HG03571 (cell line): ENCODE data around the gene PTX4.

Experiments used
- ATAC-seq: cut with Tn5 transposase; IDR thresholded peaks from one replicate; pipeline ENCODE4 v1.9.1; 2021; ENCODE audit not compliant: unreplicated experiment

Gene PTX4

DNA sequence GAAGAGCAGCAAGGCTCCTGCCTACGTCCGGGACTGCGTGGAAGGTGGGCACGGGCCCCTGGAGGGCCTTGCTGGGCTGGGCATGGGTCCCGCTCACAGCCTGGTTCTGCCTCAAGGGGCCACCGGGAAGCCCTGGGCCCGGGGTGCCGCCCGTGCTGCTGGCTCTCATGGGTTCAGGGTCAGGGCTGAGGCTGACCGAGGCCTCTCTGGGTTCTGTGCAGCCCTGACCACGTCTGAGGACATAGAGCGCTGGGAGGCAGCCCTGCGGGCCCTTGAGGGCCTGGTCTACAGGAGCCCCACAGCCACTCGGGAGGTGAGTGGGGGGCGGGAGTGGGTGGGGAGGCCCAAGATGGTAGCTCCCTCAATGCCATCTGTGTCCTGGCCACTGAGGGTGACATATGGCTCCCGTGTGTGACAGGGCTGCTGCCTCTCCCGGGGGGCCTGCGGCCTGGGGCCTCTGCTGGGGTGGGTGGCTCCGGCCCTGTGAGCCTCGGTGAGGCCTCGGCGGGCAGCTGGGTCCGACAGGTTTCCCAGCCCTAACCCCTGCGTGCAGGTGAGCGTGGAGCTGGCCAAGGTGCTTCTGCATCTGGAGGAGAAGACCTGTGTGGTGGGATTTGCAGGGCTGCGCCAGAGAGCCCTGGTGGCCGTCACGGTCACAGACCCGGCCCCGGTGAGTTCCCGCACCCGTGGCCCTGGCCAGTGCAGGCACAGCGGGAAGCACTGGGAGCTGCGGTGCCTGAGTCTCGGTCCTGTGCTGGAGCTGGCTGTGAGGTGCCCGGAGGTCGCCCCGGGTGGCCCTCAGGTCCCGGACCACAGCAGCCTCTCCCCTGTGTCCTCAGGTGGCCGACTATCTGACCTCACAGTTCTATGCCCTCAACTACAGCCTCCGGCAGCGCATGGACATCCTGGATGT lies 13.6 kb upstream of the PTX4 start:
- ATAC-seq: no peak

DNA sequence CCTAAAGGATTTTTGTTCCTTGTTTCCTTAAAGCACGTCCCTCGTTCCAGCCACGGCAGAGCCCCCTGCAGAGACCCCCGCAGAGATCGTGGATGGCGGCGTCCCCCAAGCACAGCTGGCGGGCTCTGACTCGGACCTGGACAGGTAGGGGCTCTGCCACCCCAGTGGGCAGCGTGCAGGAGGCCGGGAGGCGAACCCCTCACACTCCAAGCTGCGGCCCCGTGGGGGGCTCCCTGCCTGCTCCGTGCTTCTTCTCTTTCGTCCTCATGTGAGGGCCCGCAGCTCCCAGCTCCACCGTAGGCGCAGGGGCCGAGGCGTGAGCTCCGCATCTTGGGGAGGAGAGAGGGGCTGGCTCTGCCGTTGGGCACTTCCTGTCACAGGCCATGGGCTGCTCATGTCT lies 12.9 kb upstream of the PTX4 start:
- no peak for ATAC-seq

DNA sequence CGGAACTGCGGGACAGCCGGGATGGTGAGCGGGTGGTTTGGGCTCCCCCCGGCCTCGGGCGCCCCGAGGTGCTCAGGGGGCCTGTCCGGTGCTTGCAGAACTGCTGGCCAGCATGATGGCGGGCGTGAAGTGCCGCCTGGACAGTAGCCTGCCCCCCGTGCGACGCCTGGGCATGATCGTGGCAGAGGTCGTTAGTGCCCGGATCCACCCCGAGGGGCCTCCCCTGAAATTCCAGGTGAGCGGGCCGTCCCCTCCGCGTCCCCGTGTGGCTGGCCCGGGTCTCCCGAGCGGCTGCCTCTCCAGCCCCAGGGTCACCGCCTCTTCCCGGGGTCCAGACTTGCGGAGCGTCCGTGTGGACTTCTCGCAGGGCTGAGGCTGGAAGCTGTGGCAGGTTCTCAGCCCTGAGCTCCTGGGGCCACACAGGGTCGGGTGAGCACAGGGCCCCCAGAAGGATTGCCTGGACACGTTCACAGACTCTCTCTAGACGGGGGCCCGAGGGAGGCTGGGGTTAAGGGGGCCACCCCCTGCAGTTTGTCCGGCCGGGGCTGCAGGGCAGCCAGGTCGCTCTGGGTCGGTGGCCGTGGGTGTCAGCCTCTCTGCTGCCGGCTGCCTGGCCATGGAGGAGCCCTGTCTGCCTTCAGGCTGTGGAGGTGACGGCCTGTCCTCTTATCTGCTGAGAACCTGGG lies 11.9 kb upstream of the PTX4 start:
- ATAC-seq: no peak

DNA sequence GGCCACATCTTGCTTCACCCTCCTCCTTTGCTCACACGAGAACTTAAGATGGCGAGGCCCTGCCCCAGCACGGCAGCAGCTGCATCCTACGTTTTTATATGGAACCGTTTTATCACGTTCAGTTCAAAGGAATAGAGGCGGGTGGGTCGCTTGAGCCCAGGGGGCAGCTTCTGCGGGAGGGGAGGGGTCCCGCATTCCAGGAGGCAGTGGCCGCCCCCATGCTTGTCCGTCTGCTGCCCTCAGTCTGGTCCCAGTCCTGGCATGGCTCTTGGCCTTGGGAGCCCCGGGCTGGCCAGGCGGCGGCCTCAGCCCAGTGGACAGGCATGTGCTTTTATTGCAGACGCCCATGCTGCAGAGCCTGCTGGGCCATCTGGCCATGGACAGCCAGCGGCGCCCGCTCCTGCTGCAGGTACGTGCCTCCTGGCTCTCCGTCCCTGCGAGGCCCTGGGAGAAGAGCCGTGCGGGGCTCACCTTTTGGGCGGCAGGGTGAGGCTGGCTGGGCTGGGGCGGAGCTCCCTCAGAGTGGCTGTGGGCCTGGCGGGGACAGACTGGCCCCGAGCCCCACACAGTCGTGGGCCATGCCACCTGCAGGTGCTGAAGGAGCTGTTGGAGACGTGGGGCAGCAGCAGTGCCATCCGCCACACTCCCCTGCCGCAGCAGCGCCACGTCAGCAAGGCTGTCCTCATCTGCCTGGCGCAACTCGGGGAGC lies 11.2 kb upstream of the PTX4 start:
- no peak for ATAC-seq

DNA sequence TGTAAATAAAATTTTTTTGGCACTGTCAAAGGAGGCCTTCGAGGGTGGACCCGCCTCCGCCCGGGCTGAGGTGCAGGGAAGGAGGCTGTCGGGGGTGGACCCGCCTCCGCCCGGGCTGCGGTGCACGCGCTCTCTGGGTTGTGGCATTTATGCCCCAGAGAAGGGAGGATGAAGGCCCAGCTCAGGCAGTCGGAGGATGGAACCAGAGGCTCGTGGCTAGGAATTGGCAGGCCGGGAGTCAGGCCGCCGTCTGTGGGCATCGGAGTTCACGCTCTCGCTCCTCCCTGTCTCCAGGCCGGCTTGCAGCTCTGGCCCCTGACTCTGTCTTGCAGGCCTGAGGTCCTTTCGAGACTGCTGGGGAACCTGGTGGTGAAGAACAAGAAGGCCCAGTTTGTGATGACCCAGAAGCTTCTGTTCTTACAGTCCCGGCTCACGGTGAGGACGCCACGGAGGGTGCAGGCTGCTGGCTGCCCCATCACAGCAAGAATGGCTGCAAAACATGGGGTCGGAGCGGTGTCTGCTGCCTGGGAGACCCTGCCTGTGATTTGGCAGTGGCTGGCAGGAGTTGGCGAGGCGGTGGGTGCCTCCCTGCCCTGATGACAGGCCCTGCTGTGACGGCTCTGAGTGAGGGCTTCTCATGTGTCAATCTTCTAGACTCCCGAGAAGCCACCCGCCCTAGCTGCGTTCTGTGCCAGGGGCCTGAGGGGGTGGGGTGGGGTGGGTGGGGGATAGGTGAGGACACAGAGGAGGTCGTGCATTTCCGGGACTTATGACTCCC lies 10.3 kb upstream of the PTX4 start:
- ATAC-seq: no peak

DNA sequence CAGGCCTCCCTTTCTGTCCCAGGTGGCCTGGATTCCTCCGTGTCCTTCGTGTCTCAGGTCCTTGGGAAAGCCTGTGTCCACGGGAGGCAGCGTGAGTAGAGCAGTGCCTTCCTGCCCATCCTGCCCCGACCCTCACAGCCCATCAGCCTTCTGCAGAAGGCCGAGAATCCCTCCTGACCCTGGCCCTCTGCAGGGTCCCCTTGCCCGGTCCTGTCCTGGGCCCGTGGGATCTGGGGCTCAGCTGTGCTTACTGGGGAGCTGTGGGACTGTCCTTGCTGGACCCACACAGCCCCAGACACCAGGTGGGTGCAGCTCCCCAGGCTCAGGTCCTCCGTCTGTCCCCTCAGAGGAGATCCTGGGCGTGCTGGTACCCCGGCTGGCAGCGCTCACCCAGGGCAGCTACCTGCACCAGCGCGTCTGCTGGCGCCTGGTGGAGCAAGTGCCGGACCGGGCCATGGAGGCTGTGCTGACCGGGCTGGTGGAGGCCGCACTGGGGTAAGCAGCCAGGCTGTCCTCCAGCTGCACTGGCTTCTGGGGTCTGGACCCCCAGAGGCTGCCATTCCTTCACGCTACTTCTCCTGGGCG lies 8.4 kb upstream of the PTX4 start:
- ATAC-seq: no peak

DNA sequence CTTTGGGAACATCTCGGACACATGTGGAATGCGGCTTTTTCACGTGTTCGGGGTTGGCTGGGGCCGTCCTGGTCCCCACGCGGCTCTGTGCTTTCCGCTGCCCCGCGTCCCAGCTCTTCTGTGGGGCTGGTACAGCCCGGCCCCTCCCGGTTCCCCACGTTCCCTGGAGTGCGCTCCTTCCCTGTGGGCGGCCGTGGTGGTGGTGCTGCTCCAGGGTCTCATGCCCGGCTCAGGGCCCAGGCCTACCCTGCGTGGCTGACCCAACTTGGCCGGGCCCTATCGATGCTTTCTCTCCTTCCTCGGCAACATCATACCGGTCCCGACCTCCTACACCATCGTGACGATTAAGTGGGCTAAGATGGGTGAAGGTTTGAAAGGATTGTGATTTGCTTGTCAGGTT lies 7.7 kb upstream of the PTX4 start:
- ATAC-seq: no peak

DNA sequence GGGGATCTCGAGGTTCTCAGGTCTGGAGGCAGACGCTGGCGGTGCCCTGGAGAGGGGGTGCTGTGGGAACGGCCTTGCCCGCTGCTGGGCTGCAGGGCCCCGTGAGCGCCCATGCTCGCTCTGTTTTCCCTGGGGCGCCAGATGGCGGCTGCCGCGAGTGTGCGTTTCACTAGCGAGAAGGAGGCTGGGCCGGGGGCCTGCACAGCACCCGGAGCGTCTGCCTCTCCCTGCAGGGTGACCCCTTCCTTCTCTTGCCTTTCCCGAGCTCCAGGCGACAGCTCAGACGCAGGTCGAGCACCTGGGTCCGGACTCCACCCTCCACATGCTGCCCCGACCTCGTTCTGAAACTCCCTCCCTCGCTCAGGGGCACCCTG lies 7.1 kb upstream of the PTX4 start:
- ATAC-seq: no peak

DNA sequence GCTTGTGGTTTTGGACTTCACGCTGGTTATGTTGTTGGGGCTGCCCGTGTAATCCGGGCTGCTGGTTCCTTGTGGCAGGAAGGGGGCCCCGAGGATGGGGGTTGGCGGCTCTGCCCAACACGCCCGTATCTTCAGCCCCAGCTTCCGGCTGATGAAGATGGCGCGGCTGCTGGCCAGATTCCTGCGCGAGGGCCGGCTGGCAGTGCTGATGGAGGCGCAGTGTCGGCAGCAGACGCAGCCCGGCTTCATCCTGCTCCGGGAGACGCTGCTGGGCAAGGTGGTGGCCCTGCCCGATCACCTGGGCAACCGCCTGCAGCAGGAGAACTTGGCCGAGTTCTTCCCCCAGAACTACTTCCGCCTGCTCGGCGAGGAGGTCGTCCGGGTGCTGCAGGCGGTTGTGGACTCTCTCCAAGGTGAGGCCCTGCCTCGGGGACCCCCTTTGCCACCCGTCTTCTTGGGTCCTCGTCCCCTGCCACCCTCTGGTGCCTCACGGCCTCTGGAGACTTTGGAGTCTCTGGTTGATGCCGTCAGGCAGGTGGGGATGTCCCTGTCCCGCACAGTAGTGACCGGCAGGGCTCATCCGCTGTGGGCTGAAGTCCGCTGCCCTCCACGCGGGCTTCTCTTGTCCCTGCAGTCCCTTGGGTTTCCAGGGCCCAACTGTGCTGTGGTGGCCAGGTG lies 6.6 kb upstream of the PTX4 start:
- ATAC-seq: no peak

DNA sequence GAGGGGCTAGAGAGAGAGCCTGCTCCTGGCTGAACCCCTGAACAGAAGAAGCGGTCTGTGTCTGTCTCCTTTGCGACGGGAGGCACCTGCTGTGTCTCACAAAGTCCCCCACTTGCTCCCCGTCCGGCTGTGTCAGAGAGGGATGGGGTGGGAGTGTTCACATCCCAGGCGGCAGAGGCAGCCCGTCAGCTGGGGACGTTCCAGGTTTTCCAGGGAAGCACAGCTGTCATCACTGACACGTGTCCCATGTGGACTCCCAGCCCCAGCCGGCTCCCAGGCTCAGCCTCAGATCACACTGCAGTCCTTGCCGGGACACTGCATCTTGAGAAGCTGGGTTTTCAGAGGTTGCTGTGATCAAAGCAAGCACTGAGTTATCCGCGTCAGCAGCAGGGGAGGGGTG lies 6.0 kb upstream of the PTX4 start:
- ATAC-seq: no peak

DNA sequence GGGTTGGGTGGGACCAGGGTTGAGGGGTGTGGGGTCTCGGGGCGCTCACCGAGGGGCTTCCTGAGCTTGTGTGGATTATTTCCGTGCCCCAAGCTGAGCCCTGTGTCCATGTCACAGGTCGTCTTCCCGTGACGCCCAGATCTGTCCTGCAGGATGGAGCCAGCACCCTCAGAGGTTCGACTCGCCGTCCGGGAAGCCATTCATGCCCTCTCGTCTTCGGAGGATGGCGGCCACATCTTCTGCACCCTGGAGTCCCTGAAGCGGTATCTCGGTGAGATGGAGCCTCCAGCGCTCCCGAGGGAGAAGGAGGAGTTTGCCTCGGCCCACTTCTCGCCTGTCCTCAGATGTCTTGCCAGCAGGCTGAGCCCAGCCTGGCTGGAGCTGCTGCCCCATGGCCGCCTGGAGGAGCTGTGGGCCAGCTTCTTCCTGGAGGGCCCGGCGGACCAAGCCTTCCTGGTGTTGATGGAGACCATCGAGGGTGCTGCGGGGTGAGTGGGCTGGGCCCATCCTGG lies 5.4 kb upstream of the PTX4 start:
- ATAC-seq: no peak

DNA sequence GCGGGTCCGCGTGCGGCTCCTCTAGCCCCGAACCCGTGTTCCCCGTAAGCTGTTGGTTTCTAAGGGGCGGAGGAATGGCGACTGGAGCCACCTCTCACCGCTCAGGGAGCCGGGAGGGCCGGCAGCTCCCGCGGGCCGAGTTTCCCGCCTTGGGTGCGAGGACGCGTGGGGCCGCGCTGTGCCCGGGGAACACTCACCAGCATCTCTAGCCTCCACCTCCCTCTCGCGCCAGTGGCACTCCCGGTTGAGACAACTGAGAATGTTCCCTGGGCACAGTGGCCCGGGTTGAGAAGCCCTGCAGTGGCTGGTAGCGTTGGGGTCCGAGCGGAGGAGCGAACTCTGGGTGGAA lies 5.0 kb upstream of the PTX4 start:
- ATAC-seq: peak; percentile 5

DNA sequence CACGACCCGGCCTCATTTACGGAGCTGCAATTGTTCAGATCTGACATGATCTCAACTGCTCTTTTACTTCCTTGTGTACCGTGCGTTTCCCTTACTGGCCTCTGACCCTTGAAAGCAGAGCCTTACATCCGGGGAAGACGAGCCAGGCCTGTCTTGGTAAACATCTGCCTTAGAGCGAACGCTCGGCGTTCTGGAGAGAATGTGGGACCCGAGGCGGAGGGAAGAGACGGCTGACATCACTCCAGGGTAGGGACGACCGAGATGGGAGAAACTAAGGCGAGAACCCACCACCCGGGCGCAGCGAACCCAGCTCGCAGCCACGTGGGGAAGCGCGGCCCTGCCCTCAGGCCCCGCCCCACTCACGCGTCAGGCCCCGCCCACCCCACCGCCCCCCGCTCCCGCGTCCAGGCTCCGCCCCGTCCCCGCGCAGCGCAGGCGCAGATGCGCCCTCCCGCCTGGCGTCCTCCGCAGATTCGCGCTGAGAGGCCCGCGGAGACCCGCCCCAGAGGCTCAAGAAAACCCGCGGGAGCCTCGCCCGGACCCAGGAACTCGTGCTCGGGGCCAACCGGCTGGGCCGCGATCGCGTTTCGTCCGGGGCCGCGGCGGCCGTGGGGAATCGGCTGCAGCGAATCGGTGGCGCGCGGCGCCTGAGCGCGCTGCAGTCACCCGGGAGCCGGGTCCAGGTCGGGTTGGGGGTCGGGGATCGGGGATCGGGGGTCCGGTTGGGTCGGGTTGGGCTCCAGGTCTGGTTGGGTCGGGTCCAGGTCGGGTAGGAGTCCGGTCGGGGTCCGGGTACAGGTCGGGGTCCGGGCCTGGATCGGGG lies 4.4 kb upstream of the PTX4 start, which contains the start of gene TELO2:
TELO2 (plus strand) TSS at position 438 of the 823 bp plus-strand sequence. CDS start 922 bp downstream, outside the sequence.
- peak; percentile 61 for ATAC-seq

DNA sequence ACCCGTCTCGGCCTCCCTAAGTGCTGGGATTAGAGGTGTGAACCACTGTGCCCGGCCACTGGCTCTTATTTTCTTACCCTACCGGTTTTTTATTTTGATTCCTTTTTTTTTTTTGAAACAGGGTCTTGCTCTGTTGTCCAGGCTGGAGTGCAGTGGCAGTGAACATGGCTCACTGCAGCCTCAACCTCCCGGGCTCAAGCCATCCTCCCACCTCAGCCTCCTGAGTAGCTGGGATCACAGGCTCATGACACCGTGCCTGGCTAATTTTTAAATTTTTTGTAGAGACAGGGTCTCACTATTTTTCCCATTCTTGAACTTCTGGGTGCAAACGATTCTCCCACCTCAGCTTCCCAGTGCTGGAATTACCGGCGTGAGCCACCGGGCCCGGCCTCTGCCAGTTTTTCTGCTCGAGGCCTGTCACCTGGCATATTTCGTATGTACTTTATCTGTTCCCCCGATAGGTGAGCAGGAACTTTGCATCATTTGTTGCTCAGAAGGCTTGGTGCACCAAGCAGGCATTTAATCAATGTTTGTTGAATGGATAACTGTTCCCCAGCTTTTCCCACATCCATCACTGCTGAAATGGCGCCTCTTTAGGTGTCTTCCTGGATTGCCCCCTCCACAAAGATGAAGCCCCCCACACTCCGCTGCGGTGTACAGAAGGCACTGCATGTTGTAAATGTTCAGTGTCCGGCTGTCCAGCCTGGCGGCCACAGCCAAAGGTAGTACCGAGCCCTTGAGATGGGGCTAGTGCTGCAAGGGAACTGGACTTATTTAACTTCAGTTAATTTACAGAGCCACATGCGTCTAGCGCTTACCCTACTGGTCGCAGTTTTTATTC lies 3.6 kb upstream of the PTX4 start:
- ATAC-seq: no peak

DNA sequence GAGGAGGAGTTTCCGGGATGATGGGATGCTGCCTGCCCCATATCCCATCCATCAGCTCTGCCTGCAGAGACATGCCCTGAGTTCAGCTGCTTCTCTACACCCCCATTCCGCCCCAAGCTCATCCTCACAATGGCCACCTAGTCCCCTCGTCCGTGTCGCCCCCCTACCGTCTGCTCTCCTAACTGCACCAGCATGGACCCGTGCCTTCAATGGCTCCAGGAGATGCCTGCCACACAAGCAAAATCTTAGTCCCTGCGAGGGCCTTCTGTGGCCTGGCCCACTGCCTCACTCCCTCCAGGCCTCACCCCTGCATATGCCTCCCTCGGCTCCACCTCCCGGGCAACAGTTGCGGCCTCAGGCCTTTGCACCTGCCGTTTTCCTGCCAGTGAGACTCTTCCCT lies 2.6 kb upstream of the PTX4 start:
- no peak for ATAC-seq

DNA sequence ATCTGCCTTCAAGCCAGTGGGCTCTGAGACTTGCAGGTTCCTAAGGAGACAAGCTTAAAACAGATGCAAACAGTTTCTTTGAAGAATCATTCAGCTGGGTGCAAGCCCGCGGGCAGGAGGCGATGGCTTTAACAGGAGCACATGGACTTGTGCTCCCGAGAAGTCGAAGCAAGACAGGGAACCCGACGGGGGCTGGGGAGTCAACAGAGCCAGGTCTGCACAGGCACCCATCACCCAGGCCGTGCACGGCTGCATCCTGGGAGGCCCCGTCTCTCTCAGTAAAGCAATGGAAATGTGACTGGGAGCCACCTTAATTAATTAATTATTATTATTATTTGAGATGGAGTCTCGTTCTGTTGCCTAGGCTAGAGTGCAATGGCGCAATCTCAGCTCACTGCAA lies 333 bp upstream of the PTX4 start:
- ATAC-seq: no peak

DNA sequence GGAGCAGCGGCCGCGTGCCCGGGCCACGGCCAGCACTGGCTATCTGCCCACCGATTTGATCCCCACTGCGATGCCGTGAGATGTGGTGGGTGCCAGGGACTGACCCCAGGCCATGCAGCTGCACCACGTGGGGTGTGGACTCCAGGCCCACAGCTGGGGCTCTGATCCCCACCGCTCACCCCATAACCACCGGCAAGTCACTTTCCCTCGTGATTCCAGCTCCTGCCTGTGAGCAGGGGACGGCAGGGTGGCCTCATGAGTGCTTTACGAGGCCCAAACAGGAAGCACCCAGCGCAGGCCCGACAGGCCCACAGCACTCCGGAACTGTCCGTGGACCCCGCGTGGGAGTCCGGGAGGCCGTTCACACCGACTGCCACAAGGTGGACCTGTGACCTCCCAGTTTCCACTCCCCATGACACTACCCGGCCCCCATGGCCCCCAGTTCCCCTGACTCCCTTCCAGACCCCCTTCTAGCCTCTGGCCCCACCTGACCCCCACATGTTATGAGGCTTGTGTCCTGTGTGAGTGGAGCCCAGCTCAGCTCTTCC lies 616 bp downstream of the PTX4 start:
- no peak for ATAC-seq
